Measurements from ENCODE around the gene C10orf88.

Gene C10orf88

GRCh38 chr10:122968698-122969097 is 14.7 kb upstream of the C10orf88 start:
- no peak for DNase-seq (ENCODE audit: low read depth)
- no peak overlapping the region for H3K4me3 ChIP-seq (ENCODE audit: low read length)
- TF ChIP-seq CTCF (IDR thresholded peaks at IDR 0.05; ENCODE audit: insufficient read depth, low read depth, low read length, missing control alignments): no peak

- H3K4me3 ChIP-seq (ENCODE audit: low read length): no peak overlapping the region
- no peak for TF ChIP-seq CTCF (IDR thresholded peaks at IDR 0.05; ENCODE audit: insufficient read depth, low read depth, low read length, missing control alignments)
- DNase-seq (ENCODE audit: low read depth): no peak
Observed at GRCh38 chr10:122966879-122967278, 12.9 kb upstream of the C10orf88 start.

GRCh38 chr10:122962405-122962804 is 8.4 kb upstream of the C10orf88 start:
- DNase-seq (ENCODE audit: low read depth): no peak
- TF ChIP-seq CTCF (IDR thresholded peaks at IDR 0.05; ENCODE audit: insufficient read depth, low read depth, low read length, missing control alignments): no peak
- no peak overlapping the region for H3K4me3 ChIP-seq (ENCODE audit: low read length)

GRCh38 chr10:122957474-122957873 is 3.4 kb upstream of the C10orf88 start:
- no peak for TF ChIP-seq CTCF (IDR thresholded peaks at IDR 0.05; ENCODE audit: insufficient read depth, low read depth, low read length, missing control alignments)
- peak; percentile 71 for DNase-seq (ENCODE audit: low read depth)
- no peak overlapping the region for H3K4me3 ChIP-seq (ENCODE audit: low read length)

- no peak for DNase-seq (ENCODE audit: low read depth)
- no peak overlapping the region for H3K4me3 ChIP-seq (ENCODE audit: low read length)
- TF ChIP-seq CTCF (IDR thresholded peaks at IDR 0.05; ENCODE audit: insufficient read depth, low read depth, low read length, missing control alignments): no peak
Observed at GRCh38 chr10:122955892-122956291, 1.9 kb upstream of the C10orf88 start.

- DNase-seq (ENCODE audit: low read depth): no peak
- peak overlapping the region; percentile 73 for H3K4me3 ChIP-seq (ENCODE audit: low read length)
- TF ChIP-seq CTCF (IDR thresholded peaks at IDR 0.05; ENCODE audit: insufficient read depth, low read depth, low read length, missing control alignments): no peak
Observed at GRCh38 chr10:122954731-122955050, 664 bp upstream of the C10orf88 start.

GRCh38 chr10:122949296-122949695 is 4.7 kb downstream of the C10orf88 start:
- no peak for TF ChIP-seq CTCF (IDR thresholded peaks at IDR 0.05; ENCODE audit: insufficient read depth, low read depth, low read length, missing control alignments)
- no peak overlapping the region for H3K4me3 ChIP-seq (ENCODE audit: low read length)
- DNase-seq (ENCODE audit: low read depth): peak; percentile 40

All from epithelial cell of esophagus (primary cell).